Measurements from ENCODE around the gene TKTL2. TPM values are rescaled to one million over a fixed set of nuclear protein-coding genes. Genes with fewer than 3 reads are reported as not detected.
"Not testable (repeated sequence)": the region's sequence is repeated elsewhere in the genome, so short reads cannot be mapped to it uniquely, and the experiment has no call there.

The TKTL2 gene
- total RNA-seq, 2 experiments from 2014 or later: not detected

GRCh38 chr4:163448540-163449203 is 24.9 kb downstream of the TKTL2 start:
- no peak overlapping the region for H3K4me3 ChIP-seq (ENCODE audit: low read depth, low read length, poor library complexity, severe bottlenecking)
- no peaks in the 10 kb centered on the region for H3K9me3 ChIP-seq (ENCODE audit: low read length)
- no peak overlapping the region for H3K27ac ChIP-seq (ENCODE audit: low read depth, low read length, poor library complexity, severe bottlenecking)
- CTCF ChIA-PET (ENCODE audit: unreplicated experiment): no interaction called here
- no peak overlapping the region for H2AFZ ChIP-seq (ENCODE audit: low read length)
- no peaks in the 10 kb centered on the region for H3K79me2 ChIP-seq (ENCODE audit: insufficient read depth, low read depth, low read length)
- no peak overlapping the region for H3K4me2 ChIP-seq (ENCODE audit: low read length)
- no peaks in the 10 kb centered on the region for H3K9me2 ChIP-seq (ENCODE audit: insufficient read depth, low read length)
- DNase-seq (ENCODE audit: low spot score): no peak
- POLR2A ChIA-PET: interaction anchor here (0.7 kb wide), 3 partner anchors 11 to 1716 kb away, joined by 3 read pairs; no protein-coding TSS in a partner anchor
- no peaks in the 10 kb centered on the region for H3K4me1 ChIP-seq (ENCODE audit: insufficient read depth, low read length, poor library complexity, severe bottlenecking)
- no peaks in the 10 kb centered on the region for H4K20me1 ChIP-seq (ENCODE audit: insufficient read depth, low read length)
- no peak for TF ChIP-seq EZH2phosphoT487 (IDR thresholded peaks at IDR 0.05; ENCODE audit: borderline replicate concordance, low read depth, low read length)
- TF ChIP-seq CTCF (conservative IDR thresholded peaks at IDR 0.05; ENCODE audit: low read length): no peak
- no peaks in the 10 kb centered on the region for H3K36me3 ChIP-seq (ENCODE audit: insufficient read depth, low read length)
- intact Hi-C loops (cut with micrococcal nuclease; ENCODE audit: unreplicated experiment): no loop called here
- BruUV-seq (replicated peaks): no TSS peak

- H3K79me2 ChIP-seq (ENCODE audit: insufficient read depth, low read depth, low read length): no peaks in the 10 kb centered on the region
- no peak overlapping the region for H3K4me2 ChIP-seq (ENCODE audit: low read length)
- no peaks in the 10 kb centered on the region for H3K36me3 ChIP-seq (ENCODE audit: insufficient read depth, low read length)
- ChIA-PET CTCF (ENCODE audit: unreplicated experiment) (no interaction called here), POLR2A (interaction anchor here (0.7 to 0.9 kb wide), 2 partner anchors 32 to 149 kb away, joined by 5 to 8 read pairs; no protein-coding TSS in a partner anchor)
- H3K9me3 ChIP-seq (ENCODE audit: low read length): no peaks in the 10 kb centered on the region
- TF ChIP-seq EZH2phosphoT487 (IDR thresholded peaks at IDR 0.05; ENCODE audit: borderline replicate concordance, low read depth, low read length) (no peak), CTCF (conservative IDR thresholded peaks at IDR 0.05; ENCODE audit: low read length) (no peak)
- H2AFZ ChIP-seq (ENCODE audit: low read length): no peak overlapping the region
- intact Hi-C loops (cut with micrococcal nuclease; ENCODE audit: unreplicated experiment): no loop called here
- BruUV-seq (replicated peaks): no TSS peak
- no peaks in the 10 kb centered on the region for H3K9me2 ChIP-seq (ENCODE audit: insufficient read depth, low read length)
- no peaks in the 10 kb centered on the region for H3K4me1 ChIP-seq (ENCODE audit: insufficient read depth, low read length, poor library complexity, severe bottlenecking)
- no peak overlapping the region for H3K27ac ChIP-seq (ENCODE audit: low read depth, low read length, poor library complexity, severe bottlenecking)
- no peaks in the 10 kb centered on the region for H4K20me1 ChIP-seq (ENCODE audit: insufficient read depth, low read length)
- H3K4me3 ChIP-seq (ENCODE audit: low read depth, low read length, poor library complexity, severe bottlenecking): no peak overlapping the region
- DNase-seq (ENCODE audit: low spot score): no peak
Measured at GRCh38 chr4:163447481-163447880, 26.1 kb downstream of the TKTL2 start.

GRCh38 chr4:163447023-163447422 is 26.5 kb downstream of the TKTL2 start:
- BruUV-seq (replicated peaks); CTCF ChIA-PET (ENCODE audit: unreplicated experiment); H3K4me2 ChIP-seq (ENCODE audit: low read length); H3K4me1 ChIP-seq (ENCODE audit: insufficient read depth, low read length, poor library complexity, severe bottlenecking); H4K20me1 ChIP-seq (ENCODE audit: insufficient read depth, low read length); H3K79me2 ChIP-seq (ENCODE audit: insufficient read depth, low read depth, low read length); H3K36me3 ChIP-seq (ENCODE audit: insufficient read depth, low read length); intact Hi-C loops (cut with micrococcal nuclease; ENCODE audit: unreplicated experiment); H3K27ac ChIP-seq (ENCODE audit: low read depth, low read length, poor library complexity, severe bottlenecking); H3K9me3 ChIP-seq (ENCODE audit: low read length); H3K9me2 ChIP-seq (ENCODE audit: insufficient read depth, low read length); H3K4me3 ChIP-seq (ENCODE audit: low read depth, low read length, poor library complexity, severe bottlenecking); DNase-seq (ENCODE audit: low spot score); H2AFZ ChIP-seq (ENCODE audit: low read length): not testable (repeated sequence)
- POLR2A ChIA-PET: interaction anchor here (0.6 to 2.4 kb wide), 5 partner anchors 9 to 301 kb away, joined by 3 to 18 read pairs (median 7); no protein-coding TSS in a partner anchor

All from OCI-LY7 (cell line).